GDM1 (cell line): ENCODE measurements around the gene L1TD1.
"Not testable (repeated sequence)": the region's sequence is repeated elsewhere in the genome, so short reads cannot be mapped to it uniquely, and the experiment has no call there.

Source experiments
- DNase-seq: peaks from one replicate; lab custom pipeline; 2025; lab: John Stamatoyannopoulos, UW

Gene L1TD1

DNA sequence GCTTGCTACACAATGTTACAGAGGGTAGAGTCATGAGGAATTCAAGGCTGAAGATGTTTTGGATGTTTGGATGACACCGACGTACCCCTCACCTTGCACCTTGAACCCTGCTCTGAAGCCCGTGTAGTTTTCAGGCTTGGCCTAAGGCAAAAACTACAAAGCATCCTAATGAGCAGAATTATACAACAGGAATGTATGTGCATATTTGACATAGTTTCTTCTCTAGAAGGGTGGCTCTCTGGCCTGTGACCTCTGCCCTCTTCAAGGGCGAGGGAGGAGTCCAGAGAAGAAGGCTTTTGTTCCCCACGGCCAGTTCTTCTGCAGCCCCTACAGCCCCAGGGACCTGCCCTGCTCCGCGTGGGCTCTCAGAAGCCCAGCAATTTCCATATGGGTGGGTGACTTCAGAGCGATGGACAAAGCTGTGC lies 43.3 kb downstream of the L1TD1 start:
- no peak for DNase-seq

DNA sequence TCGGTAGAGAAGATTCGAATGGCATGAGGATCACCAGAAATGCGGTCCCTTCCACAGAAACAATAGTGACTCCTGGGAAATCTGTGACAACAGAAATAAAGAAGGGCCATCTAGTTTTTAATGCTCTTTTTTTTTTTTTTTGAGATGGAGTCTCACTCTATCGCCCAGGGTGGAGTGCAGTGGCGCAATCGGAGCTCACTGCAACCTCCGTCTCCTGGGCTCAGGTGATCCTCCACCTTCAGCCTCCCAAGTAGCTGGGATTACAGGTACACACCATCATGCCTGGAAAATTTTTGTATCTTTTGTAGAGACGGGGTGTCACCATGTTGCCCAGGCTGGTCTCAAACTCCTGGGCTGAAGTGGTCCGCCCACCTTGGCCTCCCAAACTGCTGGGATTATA lies 43.9 kb downstream of the L1TD1 start:
- no peak for DNase-seq

DNA sequence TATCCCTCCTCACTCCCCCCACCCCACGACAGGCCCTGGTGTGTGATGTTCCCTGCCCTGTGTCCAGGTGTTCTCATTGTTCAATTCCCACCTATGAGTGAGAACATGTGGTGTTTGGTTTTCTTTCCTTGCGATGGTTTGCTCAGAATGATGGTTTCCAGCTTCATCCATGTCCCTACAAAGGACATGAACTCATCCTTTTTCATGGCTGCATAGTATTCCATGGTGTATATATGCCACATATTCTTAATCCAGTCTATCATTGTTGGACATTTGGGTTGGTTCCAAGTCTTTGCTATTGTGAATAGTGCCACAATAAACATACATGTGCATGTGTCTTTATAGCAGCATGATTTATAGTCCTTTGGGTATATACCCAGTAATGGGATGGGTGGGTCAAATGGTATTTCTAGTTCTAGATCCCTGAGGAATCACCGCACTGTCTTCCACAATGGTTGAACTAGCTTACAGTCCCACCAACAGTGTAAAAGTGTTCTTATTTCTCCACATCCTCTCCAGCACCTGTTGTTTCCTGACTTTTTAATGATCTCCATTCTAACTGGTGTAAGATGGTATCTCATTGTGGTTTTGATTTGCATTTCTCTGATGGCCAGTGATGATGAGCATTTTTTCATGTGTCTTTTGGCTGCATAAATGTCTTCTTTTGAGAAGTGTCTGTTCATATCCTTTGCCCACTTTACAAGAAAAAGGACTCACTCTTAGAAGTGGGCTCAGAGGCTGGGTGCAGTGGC lies 45.2 kb downstream of the L1TD1 start:
- DNase-seq: not testable (repeated sequence)

DNA sequence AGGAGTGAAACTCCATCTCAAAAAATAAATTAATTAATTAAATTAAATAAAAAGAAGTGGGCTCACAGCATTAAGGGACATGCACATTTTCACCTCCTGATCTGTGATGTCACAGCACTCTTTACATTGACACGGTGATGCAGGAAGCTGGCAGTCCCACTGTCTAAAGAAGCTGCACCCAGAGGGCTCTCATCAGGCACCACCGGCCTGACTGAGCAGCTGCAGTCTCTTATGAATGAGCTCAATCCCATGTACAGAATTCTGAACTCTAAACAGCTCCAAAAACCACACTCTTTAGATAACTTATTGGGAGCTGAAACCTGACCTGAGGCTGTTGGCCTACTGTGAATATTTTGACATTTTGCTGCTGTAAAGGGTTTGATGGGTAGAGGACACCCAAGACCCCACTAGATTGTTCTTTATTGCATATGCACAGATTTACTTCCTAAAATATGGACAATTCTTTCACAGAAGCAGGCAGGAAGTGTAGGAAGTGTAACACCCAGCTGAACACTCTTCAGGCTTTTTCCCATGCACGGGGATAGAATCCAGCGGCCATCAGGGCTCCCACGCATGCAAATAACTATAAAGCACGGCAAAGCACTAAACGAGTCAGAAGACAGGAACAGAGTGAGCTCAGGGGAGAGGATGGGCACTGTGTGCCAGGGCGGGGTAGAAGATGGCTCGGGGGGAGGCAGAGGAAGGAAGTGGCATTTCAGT lies 46.2 kb downstream of the L1TD1 start:
- DNase-seq: no peak

DNA sequence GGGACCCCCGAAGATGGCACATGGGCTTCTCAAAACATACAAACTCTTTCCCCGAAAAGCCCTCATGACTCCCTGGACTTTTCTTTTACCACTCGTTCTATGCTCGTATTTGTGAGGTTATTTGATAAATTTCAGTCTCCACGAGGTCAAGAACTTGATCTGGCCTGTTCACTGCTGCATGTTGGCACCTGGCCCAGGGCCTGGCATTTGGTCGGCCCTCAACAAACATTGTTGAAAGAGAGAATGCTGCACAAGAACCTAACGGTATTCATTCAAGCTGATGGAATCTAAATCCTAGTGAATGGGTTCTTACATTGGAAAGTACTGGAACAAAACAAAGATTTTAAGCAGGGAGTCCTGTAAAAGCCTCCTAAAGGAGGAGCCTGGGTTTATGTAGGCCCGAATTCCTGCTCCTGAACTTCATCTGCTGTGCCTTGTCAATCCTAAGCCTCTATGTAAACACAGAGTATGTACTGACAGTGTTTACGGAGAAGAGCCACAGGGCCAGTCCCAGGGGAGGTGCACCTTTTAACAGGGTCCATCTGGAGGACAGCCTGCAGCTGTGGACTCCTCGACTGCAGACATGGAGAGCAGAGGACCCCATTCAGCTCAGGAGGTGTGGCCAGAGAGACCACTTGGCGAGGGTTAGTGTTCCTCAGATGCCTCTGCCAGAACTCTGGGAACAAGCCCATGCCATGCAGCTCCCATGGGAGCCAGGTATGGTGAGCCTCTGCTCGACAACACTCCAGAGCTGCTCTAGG lies 46.9 kb downstream of the L1TD1 start:
- no peak for DNase-seq

DNA sequence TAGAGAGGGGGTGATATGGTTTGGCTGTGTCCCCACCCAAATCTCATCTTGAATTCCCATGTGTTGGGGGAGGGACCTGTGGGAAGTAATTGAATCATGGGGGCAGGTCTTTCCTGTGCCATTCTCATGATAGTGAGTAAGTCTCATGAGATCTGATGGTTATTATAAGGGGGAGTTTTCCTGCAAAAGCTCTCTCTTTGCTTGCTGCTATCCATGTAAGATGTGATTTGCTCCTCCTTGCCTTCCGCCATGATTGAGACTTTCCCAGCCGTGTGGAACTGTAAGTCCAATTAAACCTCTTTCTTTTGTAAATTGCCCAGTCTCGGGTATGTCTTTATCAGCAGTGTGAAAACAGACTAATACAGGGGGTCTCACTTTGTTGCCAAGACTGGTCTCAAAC lies 49.7 kb downstream of the L1TD1 start:
- DNase-seq: not testable (repeated sequence)

DNA sequence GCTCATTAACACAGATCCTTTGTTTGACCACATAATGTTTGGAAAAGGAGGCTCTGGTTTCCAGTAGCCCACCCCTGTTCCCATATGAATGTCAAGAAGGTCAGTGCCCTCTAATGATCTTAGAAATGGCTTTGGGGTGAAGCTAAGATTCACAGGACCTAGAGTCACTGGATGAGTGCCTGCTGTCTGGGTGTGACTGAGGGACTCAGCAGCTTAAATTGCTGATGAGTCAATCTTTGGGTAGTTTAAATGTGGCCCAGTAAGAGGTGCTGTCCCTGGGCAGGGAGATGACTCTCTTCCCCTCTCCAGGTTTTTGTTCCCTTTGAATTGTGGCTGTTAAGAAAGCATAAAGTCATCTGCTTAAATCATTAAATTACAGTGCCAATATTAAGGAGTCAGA lies 50.6 kb downstream of the L1TD1 start:
- DNase-seq: no peak

DNA sequence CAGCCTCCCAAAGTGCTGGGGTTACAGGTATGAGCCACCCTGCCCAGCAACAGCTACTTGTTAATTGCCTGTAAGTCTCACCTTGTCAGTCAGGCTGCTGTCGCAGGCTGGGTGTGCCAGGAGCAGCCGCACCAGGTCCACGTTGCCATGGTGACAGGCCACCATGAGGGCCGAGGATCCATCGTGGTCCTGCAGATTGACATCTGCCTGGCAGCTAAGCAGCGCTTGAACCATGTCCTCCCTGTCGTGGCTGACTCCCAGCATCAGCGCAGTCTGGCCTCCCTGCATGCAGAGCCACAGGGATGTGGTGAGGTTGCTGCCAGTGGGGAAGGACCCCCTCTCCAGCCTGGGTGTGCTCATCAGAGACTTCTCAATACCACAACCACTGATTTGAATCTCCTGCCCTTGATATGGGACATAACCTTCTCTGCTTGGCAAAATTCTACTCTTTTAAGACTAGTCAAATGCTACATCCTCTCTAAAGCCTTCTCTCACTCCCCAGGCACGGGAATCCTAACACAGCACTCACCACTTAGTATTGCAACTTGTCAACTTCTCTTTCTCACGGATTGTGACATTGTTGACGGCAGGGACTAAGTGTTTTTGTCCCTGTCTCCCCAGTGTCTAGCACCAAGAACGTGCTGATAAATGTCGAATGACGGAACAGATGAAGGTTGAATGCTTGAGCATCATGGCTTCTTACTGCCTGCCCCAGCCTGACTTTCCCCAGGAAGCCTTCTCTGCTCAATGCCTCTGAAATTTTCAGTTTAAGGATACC lies 52.9 kb downstream of the L1TD1 start:
- no peak for DNase-seq

DNA sequence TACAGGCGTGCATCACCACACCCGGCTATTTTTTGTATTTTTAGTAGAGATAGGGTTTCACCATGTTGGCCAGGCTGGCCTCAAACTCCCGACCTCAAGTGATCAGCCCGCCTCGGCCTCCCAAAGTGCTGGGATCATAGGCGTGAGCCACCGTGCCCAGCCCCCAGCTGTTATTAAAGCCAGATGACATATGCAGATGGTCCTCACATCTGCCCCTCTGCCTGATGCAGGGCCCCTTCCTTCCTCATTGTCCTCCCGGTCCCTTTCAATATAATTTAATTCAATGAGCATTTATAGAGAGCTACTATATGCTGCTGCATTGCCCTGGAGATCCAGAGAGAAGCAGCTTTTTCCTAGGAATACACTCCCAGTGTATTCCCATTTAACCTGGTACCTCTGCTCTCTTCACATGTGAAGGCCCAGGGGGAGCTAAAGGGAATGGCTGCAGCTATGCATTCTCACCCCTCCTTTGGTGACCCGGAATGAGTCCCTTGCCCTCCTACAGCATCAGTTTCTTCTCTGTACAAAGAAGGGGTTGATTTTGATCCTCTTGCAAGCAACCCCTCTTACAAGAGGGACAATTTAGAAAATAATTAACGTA lies 55.6 kb downstream of the L1TD1 start:
- no peak for DNase-seq

DNA sequence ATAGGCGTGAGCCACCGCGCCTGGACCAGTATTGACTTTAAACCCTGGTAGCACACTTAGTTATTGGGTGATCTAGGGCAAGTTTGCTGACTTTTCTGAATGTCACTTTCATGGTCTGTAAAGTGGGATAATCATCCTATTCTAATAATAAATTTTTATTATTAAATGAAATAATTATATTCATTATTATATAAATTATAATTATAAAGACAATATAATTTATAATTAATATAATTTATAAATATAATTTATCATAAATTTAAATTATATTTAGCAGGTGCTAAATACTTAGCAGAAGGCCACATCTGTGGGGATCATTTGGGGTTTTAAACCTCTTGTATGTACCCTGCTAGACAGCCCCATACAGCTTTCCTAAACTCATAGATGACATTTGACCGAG lies 64.9 kb downstream of the L1TD1 start:
- no peak for DNase-seq

DNA sequence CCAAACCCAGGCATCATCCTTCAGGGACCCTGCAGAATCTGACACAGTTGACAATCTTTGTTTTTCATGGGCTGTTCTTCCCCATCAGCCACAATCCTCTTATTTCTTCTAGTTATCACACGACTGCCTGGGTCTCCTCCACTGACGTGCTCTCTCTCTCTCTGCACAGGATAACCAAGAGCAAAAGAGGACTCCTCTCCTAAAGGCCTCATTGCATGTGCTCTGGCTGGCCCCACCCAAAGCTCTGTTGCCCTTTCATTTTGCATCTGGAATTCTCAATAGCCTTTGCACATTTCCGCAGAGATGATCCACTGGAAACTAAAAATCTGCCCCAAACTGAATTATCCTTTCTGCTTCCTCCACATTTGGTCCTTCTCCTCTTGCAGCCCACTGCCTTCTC lies 66.0 kb downstream of the L1TD1 start:
- no peak for DNase-seq
